HG03039 (cell line): ENCODE results near the gene TMC7.
A peak's percentile ranks its signal among the peaks of the same experiment; 100 is the strongest.

Experiments
- ATAC-seq: cut with Tn5 transposase; IDR thresholded peaks from one replicate; pipeline ENCODE4 v1.9.1; 2021; ENCODE audit warnings: mild to moderate bottlenecking, moderate library complexity; ENCODE audit not compliant: unreplicated experiment

Gene TMC7

DNA sequence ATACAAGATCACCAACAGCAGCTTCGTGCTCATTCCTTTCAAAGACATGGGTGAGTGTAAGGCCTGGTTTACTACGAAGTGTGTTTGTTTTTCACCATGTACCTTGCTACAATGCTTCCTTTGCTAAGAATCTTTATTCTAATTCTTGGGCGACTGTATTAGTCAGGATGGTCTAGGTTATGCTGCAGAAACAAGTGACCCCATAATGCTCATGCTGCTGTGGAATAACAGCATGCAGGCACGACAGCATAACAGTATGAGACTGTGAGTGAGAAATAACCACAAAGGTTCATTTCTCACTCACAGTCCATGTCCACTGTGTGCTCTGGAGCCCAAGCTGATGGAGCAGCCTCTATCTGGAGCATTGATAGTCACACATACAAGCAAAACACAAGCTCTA, 38.0 kb downstream of the TMC7 start:
- ATAC-seq = no peak

DNA sequence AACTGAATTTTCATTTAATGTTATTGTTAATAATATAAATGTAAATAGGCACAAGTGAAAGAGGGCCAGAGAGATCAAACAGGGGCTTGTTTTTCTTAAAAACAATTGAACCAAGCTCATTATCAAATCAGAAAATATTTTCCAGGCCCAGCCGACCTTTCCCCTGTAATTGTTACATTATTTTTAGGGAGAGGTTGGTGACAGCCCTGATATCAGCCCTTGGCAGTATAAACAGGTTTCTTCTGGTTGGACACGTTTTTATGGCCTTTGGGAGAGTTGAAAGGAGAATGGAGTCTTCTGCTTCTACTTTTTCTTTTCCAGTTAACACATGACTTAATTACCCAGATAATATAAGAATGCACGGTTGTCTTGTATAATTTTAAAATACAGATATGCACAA, 43.7 kb downstream of the TMC7 start:
- no peak for ATAC-seq

DNA sequence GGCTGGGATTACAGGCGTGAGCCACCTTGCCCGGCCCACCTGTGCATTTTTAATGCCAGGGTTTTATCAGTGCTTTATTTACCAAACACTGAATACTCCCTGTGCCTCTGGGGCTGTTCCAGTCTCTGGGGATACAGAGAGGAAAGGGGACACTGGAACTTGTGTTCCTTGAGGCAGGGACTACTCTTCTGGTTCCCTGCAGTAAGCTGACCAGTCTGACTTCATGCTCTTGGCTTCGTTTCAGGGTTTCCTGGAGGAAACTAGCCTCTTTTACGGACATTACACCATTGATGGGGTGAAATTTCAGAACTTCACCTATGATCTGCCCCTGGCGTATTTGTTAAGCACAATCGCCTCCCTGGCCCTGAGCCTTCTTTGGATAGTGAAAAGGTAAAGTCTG, 46.2 kb downstream of the TMC7 start:
- no peak for ATAC-seq

DNA sequence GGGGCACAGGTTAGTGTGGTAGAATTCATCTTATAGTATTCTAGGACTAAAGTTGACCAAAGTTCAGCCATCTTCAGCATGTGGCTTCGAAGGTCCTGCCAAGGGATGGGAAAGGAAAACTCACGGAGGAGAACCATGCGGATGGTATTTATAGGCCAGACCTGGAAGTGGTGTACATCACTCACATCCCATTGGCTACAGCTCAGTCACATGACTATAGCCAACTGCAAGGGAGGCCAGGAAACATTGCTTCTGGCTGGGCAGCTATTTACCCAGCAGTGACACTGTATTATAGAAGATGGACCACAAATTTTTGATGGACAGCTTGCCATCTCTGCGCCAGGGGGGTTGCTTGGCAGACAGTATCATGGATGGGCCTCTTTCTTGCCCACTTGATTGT, 48.0 kb downstream of the TMC7 start:
- ATAC-seq = no peak

DNA sequence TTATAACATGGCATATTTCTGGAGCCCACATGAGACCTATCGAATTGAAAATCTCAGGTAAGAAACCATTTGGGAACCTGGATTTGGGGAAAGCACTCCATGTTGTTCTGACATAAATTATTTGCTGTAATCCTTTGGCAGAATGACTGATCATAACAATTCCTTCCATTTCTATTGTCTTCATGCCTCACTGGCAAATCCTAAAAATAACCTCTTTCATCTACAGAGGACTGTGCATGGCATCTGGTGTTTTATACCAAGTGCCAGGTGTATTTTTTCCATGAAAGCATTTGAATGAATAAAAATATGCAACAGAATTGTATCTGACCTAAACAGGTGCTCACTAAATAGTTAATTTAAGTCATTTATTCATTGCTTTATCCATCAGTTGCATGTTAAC, 50.0 kb downstream of the TMC7 start:
- no peak for ATAC-seq

DNA sequence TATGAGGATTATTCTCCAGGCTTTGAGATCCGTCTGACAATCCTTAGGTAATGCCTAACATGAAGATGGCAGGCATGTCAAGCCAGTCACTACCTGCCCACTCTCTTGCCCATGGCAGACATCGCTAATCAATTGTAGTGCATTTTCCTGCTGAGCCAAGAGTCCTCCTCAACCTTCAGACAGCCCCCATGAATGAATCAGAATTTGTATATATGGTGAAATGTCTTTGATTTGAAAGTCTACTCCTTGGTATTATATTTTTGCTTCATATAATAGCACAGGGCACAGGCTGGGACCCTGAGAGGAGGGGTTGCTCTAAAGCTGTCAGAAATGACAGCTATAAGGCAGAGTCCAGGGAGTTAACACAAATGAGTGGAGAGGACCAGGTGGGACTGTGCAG, 56.7 kb downstream of the TMC7 start:
- ATAC-seq = no peak

DNA sequence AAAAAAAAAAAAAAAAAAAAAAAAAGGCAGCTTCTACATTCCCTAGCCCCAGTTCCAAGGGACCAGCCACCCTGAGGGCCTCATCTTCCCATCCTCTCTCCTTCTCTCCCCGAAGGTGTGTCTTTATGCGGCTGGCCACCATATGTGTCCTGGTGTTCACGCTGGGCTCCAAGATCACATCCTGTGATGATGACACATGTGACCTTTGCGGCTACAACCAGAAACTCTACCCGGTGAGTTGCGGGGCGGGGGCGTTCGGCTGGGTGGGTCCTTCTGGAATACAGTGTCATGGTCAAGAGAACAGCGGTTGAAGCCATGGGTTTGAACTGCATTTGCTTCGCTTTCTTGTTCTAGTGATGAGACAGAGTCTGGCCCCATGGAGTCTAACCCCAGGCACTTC, 61.0 kb downstream of the TMC7 start:
- no peak for ATAC-seq

DNA sequence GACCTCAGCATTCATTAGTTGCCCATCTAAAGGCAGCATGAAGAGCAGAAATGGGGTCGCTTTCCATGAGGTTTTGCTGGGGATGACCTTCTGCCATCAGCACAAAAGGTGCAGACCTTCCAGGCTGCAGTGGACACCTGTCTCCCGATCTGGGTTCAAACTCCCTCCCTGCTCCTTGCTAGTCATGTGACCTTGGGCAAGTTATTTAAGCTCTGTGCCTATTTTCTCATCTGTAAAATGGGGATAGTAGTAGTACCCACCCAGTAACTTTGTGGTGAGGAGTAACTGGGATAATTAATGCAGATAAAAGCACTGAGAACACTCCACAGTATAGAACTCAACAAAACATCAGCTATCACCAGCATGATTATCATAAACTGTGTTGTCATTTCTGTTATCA, 62.3 kb downstream of the TMC7 start:
- ATAC-seq = no peak

DNA sequence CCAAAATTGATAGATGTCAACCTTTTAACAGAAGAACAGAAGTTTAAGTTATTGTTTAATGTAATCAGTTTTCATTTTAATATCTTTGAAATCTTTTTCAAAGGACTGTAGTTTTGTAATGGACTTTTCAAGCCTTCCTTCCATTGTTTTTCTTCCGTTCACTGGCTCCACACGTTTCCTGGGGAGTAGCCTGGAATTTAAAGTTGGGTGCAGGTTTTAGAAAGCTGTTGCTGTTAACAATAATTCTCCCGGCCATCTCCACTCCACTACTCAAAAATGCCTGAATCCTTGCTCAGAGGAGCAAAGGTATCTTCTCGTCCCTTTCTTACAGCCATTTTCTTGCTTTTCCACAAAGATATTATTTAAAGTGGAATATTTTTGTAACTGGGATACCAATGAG, 79.0 kb downstream of the TMC7 start:
- ATAC-seq = no peak

DNA sequence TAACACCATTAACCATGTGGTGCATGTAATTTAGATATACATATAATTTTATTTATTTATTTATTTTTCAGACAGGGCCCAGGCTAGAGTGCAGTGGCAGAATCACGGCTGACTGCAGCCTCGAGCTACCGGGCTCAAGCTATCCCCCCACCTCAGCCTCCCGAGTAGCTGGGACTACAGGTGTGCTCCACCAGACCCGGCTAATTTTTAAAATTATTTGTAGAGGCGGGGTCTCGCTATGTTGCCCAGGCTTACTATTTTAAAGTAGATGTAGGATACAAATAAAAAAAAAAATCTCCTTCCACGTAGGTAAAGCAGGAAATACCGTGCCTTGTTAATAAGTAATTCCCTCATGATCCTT, 83.2 kb downstream of the TMC7 start:
- no peak for ATAC-seq

DNA sequence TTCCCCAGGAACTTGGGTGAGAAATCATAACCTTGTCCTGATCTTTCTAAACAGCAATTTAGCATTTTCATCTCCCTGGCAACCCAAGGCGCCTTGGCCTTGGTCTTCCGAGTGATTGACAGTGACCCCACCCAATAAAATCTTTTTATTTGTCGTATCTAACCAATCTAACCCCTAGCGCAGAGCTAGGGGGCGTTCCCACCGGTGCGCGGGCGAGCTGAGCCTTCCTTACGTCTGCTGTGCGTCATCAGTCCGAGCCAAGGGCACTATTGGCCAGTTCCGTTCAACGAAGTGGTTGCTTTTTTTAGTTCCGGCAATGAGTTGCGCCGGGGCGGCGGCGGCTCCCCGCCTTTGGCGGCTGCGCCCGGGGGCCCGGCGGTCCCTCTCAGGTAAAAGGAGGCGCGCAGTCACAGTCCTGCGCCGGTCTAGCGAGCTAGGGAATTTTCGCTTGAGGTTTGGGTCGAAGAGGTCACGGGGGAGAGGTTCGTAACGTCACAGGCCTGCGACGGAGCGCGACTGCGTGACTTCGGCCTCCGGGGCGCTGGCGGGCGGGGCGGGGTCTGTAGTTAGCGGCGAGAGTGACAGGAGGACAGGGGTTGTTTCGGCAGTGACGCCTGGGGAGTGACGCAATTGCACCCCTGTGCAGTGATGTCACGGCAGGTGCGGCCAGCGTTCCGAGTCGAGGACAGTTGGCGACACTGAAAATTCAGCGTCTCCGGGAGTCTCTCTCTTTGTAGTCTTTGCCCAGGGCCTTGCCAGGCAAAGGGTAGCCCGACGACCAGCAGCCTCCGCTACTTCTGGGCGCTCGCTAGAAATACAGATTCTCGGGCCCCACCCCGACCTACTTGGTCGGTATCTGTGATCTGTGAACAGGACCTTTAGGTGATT, 83.9 kb downstream of the TMC7 start, which contains the start of gene COQ7:
COQ7 (plus strand) TSS at position 266 of the 888 bp plus-strand sequence; CDS start at position 317, 51 bp downstream.
- ATAC-seq = peak; percentile 82

DNA sequence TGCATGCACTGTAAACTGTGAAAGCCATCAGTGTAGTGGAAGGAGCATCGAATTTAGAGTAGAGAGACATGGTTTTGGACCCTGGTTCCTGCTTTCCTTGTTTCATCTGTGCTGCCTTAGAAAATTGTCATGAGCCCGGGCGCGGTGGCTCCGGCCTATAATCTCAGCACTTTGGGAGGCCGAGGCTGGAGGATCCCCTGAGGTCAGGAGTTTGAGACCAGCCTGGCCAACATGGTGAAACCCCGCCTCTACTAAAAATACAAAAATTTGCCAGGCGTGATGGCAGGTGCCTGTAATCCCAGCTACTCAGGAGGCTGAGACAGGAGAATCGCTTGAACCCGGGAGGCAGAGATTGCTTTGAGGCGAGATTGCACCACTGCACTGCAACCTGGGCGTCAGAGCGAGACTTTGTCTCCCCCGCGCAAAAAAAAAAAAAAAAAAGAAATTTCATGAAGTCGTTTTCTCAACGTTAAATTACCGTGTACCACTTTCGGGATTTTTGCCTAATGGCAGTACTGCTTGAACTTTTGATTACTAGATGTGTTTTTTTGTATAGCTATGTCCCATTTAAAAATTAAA, 84.6 kb downstream of the TMC7 start:
- ATAC-seq = no peak

DNA sequence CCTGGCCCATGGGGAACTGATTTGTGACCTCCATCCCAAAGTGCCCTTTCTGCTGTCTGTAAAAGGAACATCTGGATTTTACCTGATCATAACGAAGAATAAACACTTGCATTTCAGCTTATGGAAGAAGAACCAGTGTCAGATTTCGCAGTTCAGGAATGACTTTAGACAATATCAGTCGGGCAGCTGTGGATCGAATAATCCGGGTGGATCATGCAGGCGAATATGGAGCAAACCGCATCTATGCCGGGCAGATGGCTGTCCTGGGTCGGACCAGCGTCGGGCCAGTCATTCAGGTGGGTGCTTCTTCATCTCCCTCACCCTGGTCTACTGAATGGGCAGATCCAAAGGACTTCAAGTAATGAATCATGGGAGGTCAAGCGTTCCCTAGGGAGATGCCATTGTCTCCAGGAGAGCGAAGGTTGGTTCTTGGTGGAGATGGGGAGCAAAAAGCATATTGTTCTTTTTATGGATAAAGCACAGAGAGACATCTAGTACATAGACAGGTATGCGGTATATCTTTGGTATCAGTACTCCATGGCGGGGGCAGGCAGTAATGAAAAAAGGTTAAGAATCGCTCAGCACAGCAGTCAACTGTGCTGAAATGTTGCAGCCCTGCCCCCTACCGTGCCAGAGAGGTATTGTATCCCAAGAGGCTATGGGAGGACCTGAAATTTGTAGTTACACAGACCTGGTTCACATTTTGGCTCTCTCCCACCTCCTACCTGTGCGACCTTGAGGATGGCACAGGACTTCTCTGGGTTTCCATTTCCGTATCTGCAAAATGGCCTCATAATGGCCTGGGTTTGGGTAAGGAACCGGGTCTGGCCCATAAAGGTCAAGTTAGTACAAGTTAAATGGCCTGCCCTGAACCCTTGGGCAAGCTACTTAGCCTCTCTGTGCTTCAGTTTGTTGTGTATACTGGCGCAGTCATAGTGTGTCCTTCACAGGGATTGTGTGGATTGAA, 88.4 kb downstream of the TMC7 start:
- ATAC-seq = no peak

DNA sequence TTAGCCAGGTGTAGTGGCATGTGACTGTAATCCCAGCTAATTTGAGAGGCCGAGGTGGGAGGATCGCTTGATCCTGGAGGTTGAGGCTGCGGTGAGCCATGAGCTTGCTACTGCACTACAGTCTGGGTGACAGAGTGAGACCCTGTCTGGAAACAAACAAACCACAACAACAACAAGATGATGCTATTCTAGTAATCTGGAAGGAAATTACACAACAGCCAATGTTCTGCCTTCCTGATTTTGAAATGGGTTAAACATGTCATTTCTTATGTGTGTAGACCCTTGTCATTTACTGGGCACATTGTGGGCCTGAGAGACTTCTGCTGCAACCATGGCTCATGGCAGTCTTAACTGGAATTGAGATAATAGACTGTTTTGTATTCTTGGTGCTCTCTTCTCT, 89.6 kb downstream of the TMC7 start:
- no peak for ATAC-seq

DNA sequence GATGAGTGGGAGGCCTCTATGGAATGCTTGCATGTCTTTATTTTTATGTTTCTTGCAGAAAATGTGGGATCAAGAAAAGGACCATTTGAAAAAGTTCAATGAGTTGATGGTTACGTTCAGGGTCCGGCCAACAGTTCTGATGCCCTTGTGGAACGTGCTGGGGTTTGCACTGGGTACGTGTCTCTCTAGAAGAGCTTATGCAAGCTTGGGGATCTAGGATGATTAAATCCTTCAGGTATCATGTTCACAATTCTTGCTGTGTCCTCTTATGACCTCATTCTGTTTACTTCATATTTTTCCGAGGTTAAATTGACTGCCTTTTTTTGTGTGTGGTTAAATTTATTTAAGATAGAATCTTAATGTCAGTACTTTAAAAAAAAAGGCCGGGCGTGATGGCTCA, 90.1 kb downstream of the TMC7 start:
- ATAC-seq = no peak

DNA sequence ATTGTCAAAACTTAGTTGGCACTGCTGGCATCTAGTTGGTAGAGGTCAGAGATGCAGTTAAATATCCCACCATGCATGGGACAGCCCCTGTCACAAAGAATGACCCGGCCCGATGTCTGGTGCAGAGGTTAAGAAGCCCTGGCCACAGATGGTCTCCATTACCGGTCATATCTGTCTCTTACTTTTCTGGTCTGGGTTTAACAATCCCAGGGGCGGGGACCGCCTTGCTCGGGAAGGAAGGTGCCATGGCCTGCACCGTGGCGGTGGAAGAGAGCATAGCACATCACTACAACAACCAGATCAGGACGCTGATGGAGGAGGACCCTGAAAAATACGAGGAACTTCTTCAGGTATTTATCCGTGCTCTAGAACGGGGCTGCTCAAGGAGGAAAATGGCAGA, 91.8 kb downstream of the TMC7 start:
- ATAC-seq = no peak

DNA sequence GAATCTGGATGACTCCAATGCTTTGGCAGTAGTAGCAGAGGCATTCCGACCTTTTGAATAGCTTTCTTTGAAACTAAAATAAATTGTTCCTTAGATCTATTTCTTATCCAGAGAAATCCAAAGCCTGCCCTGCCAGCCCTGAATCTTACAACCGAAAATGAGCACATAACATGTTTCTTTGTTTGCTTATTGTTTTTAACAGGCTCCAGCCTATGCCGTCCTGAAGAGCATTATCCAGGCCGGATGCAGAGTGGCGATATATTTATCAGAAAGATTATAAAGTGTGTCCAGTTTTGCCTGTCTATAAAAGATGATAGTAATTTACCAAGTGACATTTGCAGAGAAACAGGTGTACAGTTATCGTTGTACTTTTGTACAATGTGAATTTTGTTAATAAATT, 94.1 kb downstream of the TMC7 start:
- no peak for ATAC-seq

DNA sequence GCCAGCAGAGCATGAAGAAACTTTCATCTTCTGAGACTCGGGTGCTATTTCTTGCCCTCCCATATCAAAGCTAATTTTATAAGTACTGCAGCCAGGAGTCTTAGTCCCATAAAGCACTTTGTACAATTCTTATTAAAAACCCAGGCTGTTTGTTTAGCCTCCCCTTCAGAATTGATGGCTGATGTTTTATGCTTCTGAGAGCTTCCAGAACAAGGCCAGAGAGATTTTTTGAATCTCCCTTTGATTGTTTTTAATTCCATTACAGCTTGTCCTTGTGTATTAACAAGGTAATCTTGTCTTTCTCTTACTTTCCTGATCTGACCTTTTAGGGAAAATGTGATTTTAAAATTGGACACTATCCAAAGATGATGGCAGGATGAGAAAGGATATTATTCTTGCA, 99.9 kb downstream of the TMC7 start:
- no peak for ATAC-seq

DNA sequence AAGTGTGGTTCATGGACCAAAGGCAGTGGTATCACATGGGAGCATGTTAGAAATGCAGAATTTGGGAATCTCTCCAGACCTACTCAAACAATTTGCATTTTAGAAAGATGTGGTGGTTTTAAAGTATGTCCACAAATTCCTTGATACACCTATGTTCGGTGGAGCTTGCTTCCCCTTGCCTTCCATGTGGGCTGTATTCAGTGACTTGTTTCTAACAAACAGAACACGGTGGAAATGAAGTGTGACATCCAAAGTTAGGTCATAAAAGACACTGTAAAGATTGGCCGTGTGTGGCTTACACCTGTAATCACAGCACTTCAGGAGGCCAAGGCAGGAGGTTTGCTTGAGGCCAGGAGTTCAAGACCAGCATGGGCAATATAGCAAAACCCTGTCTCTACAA, 100.4 kb downstream of the TMC7 start:
- no peak for ATAC-seq

DNA sequence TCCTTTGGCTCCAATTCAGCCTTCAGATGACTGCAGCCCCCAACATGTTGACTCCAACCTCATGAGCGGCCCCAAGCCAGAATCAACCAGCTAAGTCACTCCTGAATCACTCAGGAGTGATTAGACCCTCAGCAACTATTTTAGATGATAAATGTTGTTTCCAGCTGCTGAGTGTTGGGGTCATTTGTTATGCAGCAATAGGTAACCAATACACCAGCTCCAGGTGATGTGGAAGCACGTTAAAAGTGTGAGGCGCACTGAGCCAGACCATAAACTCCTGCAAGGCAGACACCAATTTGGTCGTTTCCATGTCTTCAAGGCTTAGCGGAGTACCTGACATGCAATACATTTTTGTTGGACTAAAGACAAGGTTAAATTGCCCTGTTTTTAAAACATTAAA, 101.1 kb downstream of the TMC7 start:
- no peak for ATAC-seq

DNA sequence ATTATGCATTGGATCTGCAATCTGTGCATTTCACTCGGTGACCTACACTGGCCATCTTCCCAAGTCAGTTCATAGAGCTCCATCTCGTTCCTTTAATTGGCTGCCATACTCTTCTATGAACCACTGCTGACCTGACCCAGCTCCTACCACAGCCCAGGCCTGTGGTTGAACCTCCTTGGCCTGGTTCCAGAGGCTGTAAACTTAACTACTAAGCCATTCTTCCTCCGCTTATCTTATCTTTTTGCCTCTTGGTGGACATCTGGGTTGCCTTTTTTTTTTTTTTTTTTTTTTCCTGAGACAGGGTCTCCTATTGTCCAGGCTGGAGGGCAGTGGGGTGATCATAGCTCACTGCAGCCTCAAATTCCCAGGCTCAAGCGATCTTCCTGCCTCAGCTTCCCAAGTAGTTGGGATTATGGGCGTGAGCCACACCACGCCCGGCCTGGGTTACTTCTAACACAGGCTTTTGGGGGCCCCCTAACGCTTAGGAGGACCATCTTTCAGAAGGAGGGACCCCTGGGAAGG, 102.0 kb downstream of the TMC7 start:
- no peak for ATAC-seq
